HepG2 (cell line): ENCODE data around the gene H2AZ2. TPM values are rescaled to one million over a fixed set of nuclear protein-coding genes. Genes with fewer than 3 reads are reported as not detected.

ENCODE experiments used
- AHDC1 ChIP-seq: sonication (generic); formaldehyde crosslinking; IDR thresholded peaks from 2 replicates; pipeline ENCODE4 v1.5.1; 2020; ENCODE audit warnings: mild to moderate bottlenecking, missing genetic modification reagents, borderline replicate concordance
- CBX2 ChIP-seq, 2 experiments: fragments of 200-600 bp in 1 of 2; sonication (generic); formaldehyde crosslinking in 1 of 2; IDR thresholded peaks; 2 replicates each; pipeline versions ENCODE4 v1.7.0 to v1.8.1; 2018 to 2022; ENCODE audit warnings: low read depth in 2 of 2, low read length in 1 of 2, mild to moderate bottlenecking in 1 of 2, missing genetic modification reagents in 1 of 2
- HINFP ChIP-seq: sonication (generic); formaldehyde crosslinking; IDR thresholded peaks from 2 replicates; pipeline ENCODE4 v1.4.0; 2020; ENCODE audit warnings: low read depth, mild to moderate bottlenecking, missing genetic modification reagents
- KMT2A ChIP-seq: sonication (generic); formaldehyde crosslinking; IDR thresholded peaks from 2 replicates; pipeline ENCODE4 v1.4.0; 2020; ENCODE audit warnings: missing genetic modification reagents
- MATR3 ChIP-seq: sonication (generic); formaldehyde crosslinking; IDR thresholded peaks from 2 replicates; pipeline ENCODE4 v1.4.0; 2020; ENCODE audit warnings: missing genetic modification reagents
- MTA3 ChIP-seq: sonication (generic); formaldehyde crosslinking; IDR thresholded peaks from 2 replicates; pipeline ENCODE4 v1.4.0; 2020; ENCODE audit warnings: missing genetic modification reagents
- NFAT5 ChIP-seq: sonication (generic); formaldehyde crosslinking; IDR thresholded peaks from 2 replicates; pipeline ENCODE4 v1.4.0; 2020; ENCODE audit warnings: missing genetic modification reagents
- ZKSCAN1 ChIP-seq: fragments of 150-350 bp; IDR thresholded peaks from 2 replicates; pipeline ENCODE4 v1.6.1; 2014; ENCODE audit warnings: low read length
- ZMYM2 ChIP-seq: sonication (generic); formaldehyde crosslinking; IDR thresholded peaks from 2 replicates; pipeline ENCODE4 v1.8.0; 2022; ENCODE audit warnings: mild to moderate bottlenecking, missing genetic modification reagents
- ZNF230 ChIP-seq: sonication (generic); formaldehyde crosslinking; IDR thresholded peaks from 2 replicates; pipeline ENCODE4 v1.4.0; 2020; ENCODE audit warnings: mild to moderate bottlenecking, missing genetic modification reagents
- ZSCAN31 ChIP-seq: sonication (generic); formaldehyde crosslinking; IDR thresholded peaks from 2 replicates; pipeline ENCODE4 v1.5.0; 2020; ENCODE audit warnings: low read depth, mild to moderate bottlenecking, missing genetic modification reagents
- polyA plus RNA-seq, 8 experiments: library from polyadenylated mRNA; depleted of rRNA in 3 of 8; stranded (reverse) in 7 of 8; unstranded in 1 of 8; fragments of >200 nt; fragmentation: Illumina TruSeq in 4 of 8; extraction: Trizol in 4 of 8; gene quantifications; 2 replicates each; pipeline versions ENCODE4 v1.2.1 to v1.2.3, GENCODE V29; 2011 to 2016; ENCODE audit warnings: low read depth in 4 of 8, missing spikeins in 1 of 8, mixed read lengths in 1 of 8; ENCODE audit not compliant: insufficient read depth in 1 of 8
- total RNA-seq, 5 experiments: library from RNA; depleted of rRNA; stranded (reverse); fragments of >200 nt; fragmentation: Illumina TruSeq; extraction: Trizol; gene quantifications; 2 replicates each; pipeline ENCODE4 v1.2.3, GENCODE V29; 2016; ENCODE audit warnings: low read depth in 1 of 5

Gene H2AZ2
- total and polyA plus RNA-seq, 2 of the 13 experiments (the other 11 are each of a cell fraction or from before 2014, with no cell fraction given) = 121 to 223 TPM

DNA sequence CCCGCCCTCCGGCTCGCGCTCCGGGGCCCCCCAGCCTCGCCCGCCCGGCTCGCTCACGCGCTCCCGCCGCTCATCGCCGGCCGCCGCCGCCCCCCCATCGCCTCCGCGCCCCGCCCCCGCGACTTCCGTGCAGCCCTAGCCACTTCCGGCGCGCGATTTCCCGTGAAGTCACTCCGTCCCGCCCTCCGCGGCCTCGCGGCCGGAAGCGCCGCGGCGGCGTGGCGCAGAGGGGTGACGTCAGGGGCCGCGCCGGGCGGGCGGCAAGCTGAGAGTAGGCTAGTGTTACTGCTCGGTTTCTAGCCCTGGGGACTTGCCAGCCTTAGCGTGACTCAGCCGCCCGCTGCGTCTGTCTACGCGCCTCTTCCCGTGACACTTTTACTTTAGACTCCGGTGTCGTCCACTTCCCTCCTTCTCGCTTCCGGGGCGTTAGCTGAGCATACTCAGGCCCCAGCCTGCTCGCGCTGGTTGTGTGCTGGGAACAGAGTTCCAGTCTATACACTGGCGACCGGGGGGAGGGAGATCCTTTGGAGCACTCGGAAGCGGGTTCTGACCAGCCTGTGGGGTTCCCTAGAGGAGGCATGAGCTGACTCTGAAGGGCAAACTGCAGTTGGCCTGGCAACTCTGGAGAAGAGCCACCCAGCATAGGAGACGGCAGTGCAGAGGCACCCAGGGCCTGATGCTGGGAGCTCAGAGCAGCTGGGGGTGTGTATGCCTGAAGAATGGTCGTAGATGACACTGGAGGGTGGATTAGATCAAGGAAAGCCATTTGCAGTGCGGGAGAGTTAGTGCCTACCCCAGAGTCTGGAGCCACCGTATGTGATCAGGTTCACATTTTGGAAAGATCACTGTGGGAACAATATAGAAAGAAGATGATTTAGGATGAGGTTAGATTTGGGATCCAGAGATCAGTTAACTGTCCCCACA is 37.8 kb upstream of the H2AZ2 start, which contains the start of gene PURB (continued):
- no peak for TF ChIP-seq AHDC1
- TF ChIP-seq HINFP (CRISPR knock-in tag) = peak; percentile 76
- 0 out of 2 replicates have a peak, but pooled peaks have one; percentile 27 for TF ChIP-seq NFAT5 (CRISPR knock-in tag)
- TF ChIP-seq ZNF230 (CRISPR knock-in tag) = no peak
- TF ChIP-seq ZMYM2 (CRISPR knock-in tag) = no peak
- TF ChIP-seq ZKSCAN1 = no peak
- peak; percentile 56; the same call in 1 of the 2 replicates for TF ChIP-seq KMT2A (CRISPR knock-in tag)
- TF ChIP-seq ZSCAN31 (CRISPR knock-in tag) = peak; percentile 82
- TF ChIP-seq MTA3 (CRISPR knock-in tag) = no peak
- TF ChIP-seq CBX2 (IDR thresholded peaks at IDR 0.05; ENCODE audit: low read depth, low read length) = no peak
- TF ChIP-seq CBX2 (CRISPR knock-in tag; IDR thresholded peaks at IDR 0.05; ENCODE audit: low read depth) = 0 out of 2 replicates have a peak, but pooled peaks have one; percentile 46
- no peak for TF ChIP-seq MATR3 (CRISPR knock-in tag)
